Measurements from ENCODE around the gene GNRH2.
"Not testable (repeated sequence)": the region's sequence is repeated elsewhere in the genome, so short reads cannot be mapped to it uniquely, and the experiment has no call there.

The GNRH2 gene

DNA sequence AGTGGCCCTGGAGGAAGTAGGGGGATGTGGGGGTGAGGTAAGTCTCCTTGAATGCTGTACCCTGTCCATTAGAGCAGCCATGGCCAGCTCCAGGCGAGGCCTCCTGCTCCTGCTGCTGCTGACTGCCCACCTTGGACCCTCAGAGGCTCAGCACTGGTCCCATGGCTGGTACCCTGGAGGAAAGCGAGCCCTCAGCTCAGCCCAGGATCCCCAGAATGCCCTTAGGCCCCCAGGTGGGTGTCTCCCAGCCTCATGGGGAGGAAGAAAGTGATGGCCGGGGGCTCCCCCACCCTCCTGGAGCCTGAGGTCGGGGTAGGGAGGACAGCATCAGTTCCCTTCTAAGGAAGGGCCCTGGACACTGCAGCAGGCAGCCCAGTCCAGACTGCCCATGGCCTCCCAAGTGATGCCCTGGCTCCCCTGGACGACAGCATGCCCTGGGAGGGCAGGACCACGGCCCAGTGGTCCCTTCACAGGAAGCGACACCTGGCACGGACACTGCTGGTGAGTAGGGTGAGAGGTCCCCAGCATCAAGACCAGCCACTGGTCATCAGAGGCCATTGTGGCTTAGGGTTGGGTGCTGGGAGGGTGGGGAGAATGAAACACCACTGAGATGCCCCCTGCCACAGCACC is 1.0 kb downstream of the GNRH2 start:
- DNase-seq, result no peak

DNA sequence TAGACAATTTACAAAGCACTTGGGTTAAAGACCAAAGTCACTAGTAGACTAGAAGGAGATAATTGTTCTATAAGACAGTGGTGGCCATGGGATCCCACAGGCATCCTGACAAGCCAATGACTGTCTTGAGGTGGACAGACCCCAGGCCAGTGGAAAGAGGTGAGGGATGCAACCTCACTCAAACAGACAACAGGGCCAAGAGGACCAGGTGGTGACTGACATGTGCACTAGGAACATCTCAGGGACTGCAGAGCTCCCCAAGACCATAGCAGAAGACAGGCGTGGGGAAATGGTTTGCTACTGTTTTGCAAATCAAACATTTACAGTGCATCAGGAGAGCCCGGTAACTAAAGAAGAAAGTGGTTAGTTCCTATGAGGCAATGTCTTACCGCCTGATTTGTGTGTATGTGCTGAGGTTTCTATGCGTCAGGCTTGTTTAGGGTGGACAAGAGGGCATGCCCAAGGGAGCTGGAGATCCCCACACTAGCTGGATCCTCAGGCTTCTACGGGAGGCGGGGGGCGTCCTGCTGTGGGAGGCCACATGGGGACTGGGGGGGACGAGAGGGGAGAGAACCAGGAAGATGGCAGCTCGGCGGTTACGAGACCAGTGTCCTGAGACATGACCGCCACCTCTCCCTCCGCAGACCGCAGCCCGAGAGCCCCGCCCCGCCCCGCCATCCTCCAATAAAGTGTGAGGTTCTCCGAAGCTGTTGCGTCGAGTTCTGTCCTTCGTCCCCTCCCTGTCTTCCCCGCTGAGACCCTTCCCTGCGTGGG is 1.8 kb downstream of the GNRH2 start:
- peak; percentile 54 for DNase-seq

DNA sequence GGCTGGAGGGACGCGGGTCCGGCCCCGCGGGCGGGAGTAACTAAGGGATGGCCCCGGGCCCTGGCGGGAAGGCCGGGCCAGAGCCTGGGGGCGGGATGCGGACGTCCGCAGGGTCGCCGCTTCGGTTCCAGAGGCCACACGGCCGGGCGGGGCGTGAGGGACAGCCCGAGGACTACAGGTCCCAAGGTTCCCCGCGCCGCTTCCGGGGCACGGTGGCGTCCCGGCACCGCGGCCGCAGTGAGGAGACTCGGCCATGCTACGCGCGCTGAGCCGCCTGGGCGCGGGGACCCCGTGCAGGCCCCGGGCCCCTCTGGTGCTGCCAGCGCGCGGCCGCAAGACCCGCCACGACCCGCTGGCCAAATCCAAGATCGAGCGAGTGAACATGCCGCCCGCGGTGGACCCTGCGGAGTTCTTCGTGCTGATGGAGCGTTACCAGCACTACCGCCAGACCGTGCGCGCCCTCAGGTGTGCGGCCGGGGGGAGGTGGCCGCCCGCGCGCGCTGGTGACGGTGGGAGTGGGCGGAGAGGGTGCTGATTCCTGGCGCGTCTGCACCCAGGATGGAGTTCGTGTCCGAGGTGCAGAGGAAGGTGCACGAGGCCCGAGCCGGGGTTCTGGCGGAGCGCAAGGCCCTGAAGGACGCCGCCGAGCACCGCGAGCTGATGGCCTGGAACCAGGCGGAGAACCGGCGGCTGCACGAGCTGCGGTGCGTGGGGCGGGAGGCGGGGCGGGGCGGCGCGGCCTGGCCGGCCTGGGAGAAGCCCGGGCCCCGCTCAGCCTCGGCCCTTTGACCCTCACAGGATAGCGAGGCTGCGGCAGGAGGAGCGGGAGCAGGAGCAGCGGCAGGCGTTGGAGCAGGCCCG is 2.6 kb downstream of the GNRH2 start, which contains the start of gene MRPS26:
Gene MRPS26 (plus strand): TSS at position 237 of the 861 bp plus-strand sequence. CDS start 17 bp downstream, at position 254.
- peak; percentile 85 for DNase-seq

DNA sequence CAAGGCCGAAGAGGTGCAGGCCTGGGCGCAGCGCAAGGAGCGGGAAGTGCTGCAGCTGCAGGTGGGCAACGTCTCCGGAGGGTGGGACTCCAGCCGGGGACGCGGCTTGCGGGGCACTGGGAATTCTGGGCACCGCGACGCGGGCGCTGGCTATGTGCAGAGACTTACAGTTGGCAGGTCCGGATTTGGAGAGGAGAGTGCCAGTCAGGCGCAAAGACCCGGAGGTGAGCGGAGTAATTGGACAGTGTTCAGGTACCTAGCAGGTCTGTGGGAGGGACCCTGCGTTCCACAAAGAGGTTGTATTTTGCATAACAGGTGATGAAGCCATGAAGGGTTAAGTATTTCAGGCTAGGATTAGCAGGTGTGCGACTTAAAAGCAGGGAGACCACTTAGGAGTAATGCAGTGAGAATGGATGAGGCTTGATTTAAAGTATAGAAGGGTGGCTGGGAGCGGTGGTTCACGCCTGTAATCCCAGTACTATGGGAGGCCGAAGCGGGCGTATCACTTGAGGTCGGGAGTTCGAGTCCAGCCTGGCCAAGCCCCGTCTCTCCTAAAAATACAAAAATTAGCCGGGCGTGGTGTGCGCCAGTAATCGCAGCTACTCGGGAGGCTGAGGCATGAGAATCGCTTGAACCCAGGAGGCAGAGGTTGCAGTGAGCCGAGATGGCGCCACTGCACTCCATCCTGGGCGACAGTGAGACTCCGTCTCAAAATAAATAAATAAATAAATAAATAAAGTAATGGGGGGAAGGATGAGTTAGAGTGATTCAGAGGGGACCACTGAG is 3.4 kb downstream of the GNRH2 start:
- no peak for DNase-seq

DNA sequence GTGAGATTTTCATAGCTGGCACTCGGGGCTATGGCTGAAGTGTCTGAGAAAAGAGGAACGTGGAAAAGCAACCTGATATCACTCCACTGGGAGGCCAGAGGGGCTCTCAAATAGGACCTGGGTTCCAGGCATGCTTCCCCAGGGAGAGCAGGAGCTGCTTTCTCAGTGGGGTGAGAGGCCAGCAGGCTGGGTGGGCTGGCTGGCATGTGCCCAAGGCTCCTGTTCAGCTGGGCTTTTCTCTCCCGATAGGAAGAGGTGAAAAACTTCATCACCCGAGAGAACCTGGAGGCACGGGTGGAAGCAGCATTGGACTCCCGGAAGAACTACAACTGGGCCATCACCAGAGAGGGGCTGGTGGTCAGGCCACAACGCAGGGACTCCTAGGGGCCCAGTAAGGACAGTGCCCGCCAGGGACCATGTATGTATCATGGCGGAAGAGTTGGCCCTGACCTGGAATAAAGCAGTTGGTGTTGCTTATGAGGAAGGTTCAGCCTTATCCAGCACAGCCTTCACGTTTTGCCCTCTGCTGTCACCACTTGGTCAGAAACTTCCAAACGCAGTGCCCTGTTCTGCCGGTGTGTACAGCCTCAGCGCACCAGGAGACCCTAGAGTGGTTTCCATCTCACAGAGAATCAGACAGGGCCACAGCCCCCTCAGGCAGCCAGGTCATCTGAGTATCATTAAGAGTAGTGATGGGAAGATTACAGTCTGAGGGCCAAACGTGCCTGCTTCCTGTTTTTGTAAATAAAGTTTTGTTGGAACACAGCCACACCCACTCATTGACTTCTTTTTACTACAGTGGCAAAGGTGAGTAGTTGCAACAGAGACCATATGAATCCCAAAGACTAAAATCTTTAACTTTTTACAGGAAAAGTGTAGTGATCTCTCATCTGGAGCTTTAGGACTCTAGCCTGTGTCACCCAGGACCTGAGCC is 4.3 kb downstream of the GNRH2 start:
- no peak for DNase-seq

DNA sequence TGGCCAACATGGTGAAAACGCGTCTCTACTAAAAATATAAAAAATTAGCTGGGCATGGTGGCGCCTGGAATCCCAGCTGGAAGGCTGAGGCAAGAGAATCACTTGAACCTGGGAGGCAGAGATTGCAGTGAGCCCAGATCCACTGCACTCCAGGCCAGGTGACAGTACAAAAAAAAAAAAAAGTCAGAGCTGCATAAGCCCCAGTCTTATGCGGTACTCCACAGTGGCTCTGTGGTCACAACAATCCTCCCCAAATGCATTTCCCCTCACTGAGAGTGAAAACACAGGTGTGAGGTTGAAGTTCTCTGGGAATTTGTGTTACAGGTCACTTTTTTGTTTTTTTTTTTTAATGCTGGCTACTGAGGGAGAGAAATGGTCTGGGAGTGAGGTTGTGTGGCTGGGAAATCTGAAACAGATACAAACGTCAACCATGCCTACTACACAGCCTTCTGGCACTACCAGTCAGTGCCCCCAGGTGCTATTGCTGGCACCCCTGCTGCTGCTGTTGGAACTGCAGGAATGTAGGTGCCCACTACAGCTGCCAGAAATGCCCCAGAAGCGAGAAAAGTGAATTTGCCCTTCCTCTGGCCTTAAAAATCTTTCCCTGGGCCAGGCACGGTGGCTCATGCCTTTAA is 8.1 kb downstream of the GNRH2 start:
- DNase-seq, result no peak

DNA sequence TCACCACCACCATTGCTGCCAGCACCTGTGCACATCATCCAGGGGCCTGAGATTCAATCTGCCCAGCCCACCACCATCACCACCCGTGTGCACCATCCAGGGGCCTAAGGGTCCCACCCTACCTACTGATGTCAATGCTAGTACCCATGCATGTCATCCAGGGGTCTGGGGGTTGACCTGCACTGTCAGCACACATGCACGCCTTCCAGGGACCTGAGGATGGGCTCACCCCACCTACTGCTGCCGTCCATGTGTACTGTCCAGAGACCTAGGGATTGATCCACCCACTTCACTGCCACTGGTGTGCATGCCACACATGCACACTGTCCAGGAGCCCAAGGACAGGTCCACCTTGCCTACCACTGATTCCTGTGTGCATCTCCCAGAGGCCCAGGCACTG is 16.1 kb downstream of the GNRH2 start:
- no peak for DNase-seq

DNA sequence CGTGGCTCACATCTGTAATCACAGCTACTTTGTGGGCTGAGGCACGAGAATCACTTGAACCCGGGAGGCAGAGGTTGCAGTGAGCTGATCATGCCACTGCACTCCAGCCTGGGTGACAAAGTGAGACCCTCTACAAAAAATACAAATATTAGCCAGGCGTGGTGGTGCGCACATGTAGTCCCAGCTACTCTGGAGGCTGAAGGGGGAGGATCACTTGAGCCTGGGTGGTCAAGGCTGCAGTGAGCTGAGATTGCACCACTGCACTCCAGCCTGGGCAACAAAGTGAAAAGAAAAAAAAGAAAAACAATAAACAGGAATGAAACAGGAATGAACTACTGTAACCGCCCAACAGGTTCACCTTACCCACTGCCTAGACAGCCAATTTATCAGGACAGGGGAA is 20.7 kb downstream of the GNRH2 start:
- not testable (repeated sequence) for DNase-seq

DNA sequence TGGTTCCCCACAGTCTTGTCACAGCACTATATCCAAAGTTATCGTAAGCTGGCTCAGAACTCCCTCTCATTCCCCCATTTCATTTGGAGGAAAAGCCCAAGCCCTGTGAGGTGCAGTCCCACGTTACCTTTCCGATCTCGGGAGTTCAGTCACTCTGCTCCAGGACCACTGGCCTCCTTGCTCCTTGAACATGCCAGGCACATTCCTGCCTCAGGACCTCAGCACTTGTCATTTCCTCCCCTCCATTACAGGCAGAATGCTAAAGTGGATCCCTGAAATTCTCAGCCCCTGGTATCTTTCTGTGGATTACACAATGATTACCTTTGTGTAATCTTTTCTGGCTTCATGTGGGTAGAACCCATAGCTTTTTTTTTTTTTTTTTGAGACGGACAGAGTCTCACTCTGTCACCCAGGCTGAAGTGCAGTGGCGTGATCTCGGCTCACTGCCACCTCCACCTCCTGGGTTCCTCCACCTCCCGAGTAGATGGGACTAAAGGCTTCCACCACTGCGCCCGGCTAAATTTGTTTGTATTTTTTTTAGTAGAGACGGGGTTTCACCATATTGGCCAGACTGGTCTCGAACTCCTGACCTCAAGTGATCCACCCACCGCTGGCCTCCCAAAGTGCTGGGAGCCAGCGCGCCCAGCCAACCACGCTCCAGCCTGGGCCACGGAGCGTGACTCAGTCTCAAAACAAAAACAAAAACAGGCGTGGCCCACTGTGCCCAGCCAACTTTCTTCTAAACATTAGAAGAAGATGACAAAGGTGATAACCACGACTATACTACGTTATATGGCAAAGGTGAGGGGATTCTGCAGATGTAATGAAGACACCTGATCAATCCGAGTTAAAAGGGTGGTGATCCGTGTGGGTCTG is 24.0 kb downstream of the GNRH2 start:
- DNase-seq, result no peak

DNA sequence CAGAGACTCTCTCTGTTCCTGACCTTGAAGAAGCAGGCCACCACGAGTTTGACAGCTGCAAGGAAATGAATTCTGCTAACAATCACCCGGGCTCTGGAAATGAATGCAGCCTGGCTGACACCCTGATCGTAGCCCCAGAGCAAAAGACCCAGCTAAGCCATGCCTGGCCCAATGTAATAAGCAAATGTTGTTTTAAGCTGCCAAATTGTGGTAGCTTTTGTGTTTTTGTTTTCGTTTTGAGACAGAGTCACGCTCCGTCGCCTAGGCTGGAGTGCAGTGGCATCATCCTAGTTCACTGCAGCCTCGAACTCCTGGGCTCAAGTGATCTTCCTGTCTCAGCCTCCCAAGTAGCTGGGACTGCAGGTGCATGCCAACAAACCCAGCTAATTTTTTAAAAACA is 24.7 kb downstream of the GNRH2 start:
- DNase-seq, result no peak

DNA sequence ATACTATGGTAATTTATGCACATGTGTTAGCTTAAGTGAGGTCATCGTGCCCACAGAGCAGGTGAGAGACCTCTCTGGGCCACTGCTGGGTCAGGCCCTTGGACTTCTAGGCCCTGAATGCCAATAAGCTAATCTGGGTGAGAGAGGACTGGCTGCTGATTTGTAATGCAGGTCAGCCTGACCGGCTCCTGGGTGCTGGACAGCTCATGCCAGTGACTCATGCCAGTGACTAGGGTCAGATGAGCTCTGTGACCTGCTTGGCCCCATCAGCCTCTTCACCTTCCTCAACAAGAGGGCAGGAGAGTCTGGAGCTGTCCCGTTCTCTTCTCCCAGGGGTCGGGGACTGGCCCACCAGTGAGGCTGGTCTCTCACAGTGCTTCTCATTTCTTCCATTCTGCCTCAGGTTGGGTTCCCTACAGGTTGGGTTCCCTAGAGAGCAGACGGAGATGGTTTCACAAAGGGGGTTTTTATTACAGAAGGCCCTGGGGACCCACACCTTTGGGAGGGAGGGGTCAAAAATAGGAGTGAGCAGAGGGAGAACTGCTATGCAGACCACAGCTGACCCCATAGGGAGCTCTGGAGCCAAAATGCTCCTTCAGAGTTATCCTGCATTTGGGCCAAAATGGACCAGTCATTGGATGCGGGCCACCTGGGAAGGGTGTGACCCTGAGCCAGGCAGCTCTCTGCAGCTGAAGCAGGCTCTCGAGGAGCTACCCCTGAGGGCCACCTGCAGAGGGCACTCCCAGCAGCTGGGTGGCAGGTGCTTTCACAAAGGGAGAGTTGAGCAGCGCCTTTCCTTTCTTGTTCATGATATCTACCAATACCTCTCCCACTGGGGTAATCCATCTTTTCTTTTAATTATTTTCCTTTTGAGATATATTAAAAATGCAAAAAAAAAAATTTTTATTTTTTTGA is 25.8 kb downstream of the GNRH2 start:
- peak; percentile 39 for DNase-seq

DNA sequence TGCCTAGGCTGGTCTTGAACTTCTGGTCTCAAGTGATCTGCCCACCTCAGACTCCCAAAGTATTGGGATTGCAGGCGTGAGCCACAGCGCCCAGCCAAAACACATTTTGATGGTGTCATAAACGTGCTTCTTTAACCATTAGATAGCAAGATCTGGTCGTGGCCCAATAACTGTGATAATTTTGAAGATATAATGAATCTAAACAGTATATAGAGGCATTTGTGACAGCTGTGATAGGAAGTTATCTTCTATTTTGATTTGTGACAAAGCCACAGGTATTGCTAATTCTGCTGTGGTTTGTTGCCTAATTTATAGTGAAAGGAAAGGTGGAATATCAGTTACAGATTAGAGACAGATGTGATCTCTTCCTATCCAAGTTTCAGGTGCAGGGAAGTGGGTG is 27.3 kb downstream of the GNRH2 start:
- no peak for DNase-seq

DNA sequence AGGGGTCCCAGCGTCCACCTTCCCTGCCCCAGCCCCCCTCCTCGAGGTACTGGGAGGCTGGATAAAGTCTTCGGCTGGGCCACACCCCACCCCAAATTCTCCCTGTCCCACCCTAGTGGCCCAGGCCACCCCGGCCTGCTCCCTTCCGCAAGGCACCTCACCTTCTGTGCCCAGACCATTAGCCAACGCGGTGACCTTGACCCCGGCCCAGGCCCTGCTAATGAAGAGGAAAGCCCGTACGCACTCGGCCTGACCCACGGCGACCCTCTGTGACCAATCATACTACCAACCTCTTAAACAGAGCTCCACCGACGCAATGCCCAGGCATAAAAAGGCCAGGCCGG is 27.8 kb downstream of the GNRH2 start:
- no peak for DNase-seq

DNA sequence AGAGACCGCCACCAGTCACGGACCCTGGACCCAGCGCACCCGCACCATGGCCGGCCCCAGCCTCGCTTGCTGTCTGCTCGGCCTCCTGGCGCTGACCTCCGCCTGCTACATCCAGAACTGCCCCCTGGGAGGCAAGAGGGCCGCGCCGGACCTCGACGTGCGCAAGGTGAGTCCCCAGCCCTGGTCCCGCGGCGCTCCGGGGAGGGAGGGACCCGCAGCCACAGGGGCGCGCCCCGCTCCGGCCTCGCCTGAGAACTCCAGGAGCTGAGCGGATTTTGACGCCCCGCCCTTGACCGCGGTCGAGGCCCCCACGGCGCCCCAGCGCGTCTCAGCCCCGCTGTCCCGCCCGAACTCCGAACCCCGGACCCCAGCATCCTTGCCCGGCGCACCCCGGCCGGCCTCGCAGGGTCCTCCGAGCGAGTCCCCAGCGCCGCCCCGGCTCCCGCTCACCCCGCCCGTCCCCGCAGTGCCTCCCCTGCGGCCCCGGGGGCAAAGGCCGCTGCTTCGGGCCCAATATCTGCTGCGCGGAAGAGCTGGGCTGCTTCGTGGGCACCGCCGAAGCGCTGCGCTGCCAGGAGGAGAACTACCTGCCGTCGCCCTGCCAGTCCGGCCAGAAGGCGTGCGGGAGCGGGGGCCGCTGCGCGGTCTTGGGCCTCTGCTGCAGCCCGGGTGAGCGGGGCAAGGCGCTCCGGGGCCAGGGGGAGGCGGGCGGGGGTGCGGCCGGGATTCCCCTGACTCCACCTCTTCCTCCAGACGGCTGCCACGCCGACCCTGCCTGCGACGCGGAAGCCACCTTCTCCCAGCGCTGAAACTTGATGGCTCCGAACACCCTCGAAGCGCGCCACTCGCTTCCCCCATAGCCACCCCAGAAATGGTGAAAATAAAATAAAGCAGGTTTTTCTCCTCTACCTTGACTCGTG is 28.4 kb downstream of the GNRH2 start, which contains the start of gene OXT:
Gene OXT (plus strand): TSS at position 11 of the 920 bp plus-strand sequence. CDS start 36 bp downstream, at position 47.
- no peak for DNase-seq

DNA sequence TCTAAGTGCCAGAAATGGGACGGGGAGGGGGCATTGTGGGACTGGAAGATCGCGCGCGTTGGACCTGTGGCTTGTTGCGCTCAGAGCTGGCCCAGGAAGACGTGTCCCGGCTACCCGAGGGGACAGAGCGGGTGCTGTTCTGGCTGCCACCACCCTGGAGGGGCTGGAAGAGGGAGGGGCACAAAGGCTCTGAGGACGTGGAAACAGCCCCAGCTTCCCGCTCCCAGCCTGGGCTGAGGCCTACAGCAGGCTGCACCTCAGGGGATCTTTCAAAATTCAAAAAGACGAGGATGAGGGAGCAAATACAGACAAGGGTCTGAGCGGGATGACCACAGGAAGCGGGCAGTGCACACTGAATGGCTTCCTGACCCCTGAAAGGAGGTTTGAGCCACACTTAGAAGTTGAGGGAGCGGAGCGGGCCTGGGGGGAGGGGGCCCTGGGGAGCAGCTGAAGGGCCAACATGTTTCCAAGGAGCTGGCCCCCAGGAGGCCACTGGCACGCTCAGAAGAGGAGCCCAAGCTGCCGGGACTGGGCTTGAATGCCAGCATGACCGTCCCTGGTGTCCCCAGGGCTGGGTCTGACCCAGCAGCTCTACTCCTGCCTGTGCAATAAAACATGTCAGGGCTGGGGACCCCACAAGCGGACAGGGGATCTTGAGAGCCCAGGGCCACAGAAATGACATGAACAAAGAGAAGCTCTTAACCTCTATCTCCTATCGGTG is 29.3 kb downstream of the GNRH2 start:
- no peak for DNase-seq

DNA sequence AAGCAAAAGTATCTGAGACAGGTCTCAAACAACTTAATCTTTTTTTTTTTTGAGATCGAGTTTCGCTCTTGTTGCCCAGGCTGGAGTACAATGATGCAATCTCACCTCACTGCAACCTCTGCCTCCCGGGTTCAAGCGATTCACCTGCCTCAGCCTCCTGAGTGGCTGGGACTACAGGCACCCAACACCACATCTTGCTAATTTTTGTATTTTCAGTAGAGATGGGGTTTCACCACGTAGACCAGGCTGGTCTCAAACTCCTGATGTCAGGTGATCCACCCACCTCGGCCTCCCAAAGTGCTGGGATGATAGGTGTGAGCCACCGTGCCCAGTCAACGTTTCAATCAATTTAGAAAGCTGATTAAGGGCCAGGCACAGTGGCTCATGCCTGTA is 29.8 kb downstream of the GNRH2 start:
- DNase-seq, result not testable (repeated sequence)

DNA sequence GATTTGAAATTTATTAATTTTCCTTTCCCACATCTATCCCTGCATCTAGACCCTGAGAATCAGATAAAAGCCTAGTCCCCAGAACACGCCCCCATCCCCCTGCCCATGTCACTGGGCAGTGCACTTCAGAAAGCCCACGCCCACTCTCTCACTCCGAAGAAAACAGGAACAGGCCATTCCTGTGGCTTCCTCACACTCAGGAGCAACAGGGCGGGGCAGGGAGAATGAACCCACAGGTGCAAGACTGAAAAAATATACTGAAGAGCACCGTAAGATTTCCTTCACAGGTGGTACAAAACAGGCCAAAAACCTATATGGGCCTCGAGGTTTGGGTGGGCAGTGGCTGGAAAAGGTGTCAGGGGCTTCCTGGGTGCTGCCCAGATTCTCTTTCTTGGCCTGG is 31.4 kb downstream of the GNRH2 start:
- DNase-seq, result no peak
